ENCODE results near the gene ATG9A. TPM values are rescaled to one million over a fixed set of nuclear protein-coding genes. Genes with fewer than 3 reads are reported as not detected.

Gene ATG9A
- total RNA-seq, 1 experiment from 2014 or later, result 42.9 TPM

DNA sequence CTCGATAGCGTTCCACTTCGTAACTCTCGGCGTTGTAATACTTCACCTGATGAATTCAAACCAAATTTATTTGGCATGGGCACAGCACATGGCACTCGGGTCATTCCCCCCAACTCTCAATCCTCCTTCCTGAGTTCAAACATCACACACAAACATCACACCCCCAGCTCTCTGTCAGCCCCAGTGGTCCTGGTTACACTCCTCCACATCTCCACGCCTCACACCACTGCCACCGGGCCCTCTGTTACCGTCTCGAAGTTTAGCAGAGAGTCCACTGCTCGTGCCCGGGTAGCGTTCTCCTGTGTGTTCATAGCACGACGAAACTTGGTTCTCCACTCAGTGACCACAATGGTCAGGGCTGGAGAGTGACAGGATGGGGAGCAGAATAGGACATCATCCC is 15.3 kb downstream of the ATG9A start (continued):
- TF ChIP-seq ZNF121 (CRISPR knock-in tag; IDR thresholded peaks at IDR 0.05), result no peak
- TF ChIP-seq IRF1 (CRISPR knock-in tag; IDR thresholded peaks at IDR 0.05), result no peak
- no peak for TF ChIP-seq ESRRA (CRISPR knock-in tag; IDR thresholded peaks at IDR 0.05; ENCODE audit: borderline replicate concordance)
- TF ChIP-seq GTF2I (CRISPR knock-in tag; conservative IDR thresholded peaks at IDR 0.05), result no peak
- TF ChIP-seq CREM (CRISPR knock-in tag; IDR thresholded peaks at IDR 0.05), result no peak
- no peak for TF ChIP-seq FOXK1 (CRISPR knock-in tag; IDR thresholded peaks at IDR 0.05)

GRCh38 chr2:219213486-219214071 is 15.9 kb downstream of the ATG9A start:
- H3K4me3 Mint-ChIP-seq, result no peak overlapping the region
- DNase-seq (ENCODE audit: low spot score) (no peak), ATAC-seq (no peak)
- TF ChIP-seq, protein P1, sequence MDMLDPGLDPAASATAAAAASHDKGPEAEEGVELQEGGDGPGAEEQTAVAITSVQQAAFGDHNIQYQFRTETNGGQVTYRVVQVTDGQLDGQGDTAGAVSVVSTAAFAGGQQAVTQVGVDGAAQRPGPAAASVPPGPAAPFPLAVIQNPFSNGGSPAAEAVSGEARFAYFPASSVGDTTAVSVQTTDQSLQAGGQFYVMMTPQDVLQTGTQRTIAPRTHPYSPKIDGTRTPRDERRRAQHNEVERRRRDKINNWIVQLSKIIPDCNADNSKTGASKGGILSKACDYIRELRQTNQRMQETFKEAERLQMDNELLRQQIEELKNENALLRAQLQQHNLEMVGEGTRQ (CRISPR knock-in tag; IDR thresholded peaks at IDR 0.05), result no peak
- no peak for TF ChIP-seq CBFB (CRISPR knock-in tag; IDR thresholded peaks at IDR 0.05; ENCODE audit: low read depth)
- no peak for TF ChIP-seq ZNF121 (CRISPR knock-in tag; IDR thresholded peaks at IDR 0.05)
- TF ChIP-seq EMX1 (CRISPR knock-in tag; IDR thresholded peaks at IDR 0.05), result no peak
- no peak for TF ChIP-seq CREB1 (CRISPR knock-in tag; IDR thresholded peaks at IDR 0.05)
- no peak for TF ChIP-seq E2F4 (CRISPR knock-in tag; IDR thresholded peaks at IDR 0.05; ENCODE audit: borderline replicate concordance, low read depth)
- no peak for TF ChIP-seq ZNF219 (CRISPR knock-in tag; IDR thresholded peaks at IDR 0.05; ENCODE audit: borderline replicate concordance)
- TF ChIP-seq NFYB (CRISPR knock-in tag; conservative IDR thresholded peaks at IDR 0.05; ENCODE audit: low read depth), result no peak
- TF ChIP-seq IRF1 (CRISPR knock-in tag; IDR thresholded peaks at IDR 0.05), result no peak
- TF ChIP-seq ZNF532 (CRISPR knock-in tag; IDR thresholded peaks at IDR 0.05; ENCODE audit: borderline replicate concordance), result no peak
- TF ChIP-seq ATF6 (CRISPR knock-in tag; IDR thresholded peaks at IDR 0.05), result no peak
- TF ChIP-seq, protein P2, sequence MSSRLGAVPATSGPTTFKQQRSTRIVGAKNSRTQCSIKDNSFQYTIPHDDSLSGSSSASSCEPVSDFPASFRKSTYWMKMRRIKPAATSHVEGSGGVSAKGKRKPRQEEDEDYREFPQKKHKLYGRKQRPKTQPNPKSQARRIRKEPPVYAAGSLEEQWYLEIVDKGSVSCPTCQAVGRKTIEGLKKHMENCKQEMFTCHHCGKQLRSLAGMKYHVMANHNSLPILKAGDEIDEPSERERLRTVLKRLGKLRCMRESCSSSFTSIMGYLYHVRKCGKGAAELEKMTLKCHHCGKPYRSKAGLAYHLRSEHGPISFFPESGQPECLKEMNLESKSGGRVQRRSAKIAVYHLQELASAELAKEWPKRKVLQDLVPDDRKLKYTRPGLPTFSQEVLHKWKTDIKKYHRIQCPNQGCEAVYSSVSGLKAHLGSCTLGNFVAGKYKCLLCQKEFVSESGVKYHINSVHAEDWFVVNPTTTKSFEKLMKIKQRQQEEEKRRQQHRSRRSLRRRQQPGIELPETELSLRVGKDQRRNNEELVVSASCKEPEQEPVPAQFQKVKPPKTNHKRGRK (CRISPR knock-in tag; IDR thresholded peaks at IDR 0.05; ENCODE audit: borderline replicate concordance), result no peak
- no peak for TF ChIP-seq CREM (CRISPR knock-in tag; IDR thresholded peaks at IDR 0.05)
- ChIA-PET CTCF (no interaction called here), POLR2A (no interaction called here)
- no peaks in the 10 kb centered on the region for H3K9me3 Mint-ChIP-seq
- H3K4me1 Mint-ChIP-seq, result peaks cover 17% of the 10 kb centered on the region
- no peaks in the 10 kb centered on the region for H3K27me3 Mint-ChIP-seq (ENCODE audit: low read depth)
- peaks cover 54% of the 10 kb centered on the region for H3K36me3 Mint-ChIP-seq
- H3K27ac Mint-ChIP-seq, result no peak overlapping the region
